Activated naive CD8-positive, alpha-beta T cell treated with anti-CD3 and anti-CD28 coated beads, Interleukin-2, amount 10 ng/mL, durations not matched to agents 7 days and 5 days (primary cell): ENCODE results near the gene CHCHD3. TPM values are rescaled to one million over a fixed set of nuclear protein-coding genes. Genes with fewer than 3 reads are reported as not detected.

ENCODE experiments used
- ATAC-seq: fragments of 150-1000 bp; cut with Tn5 transposase; one replicate; pipeline ENCODE4 v1.10.0; 2021; ENCODE audit warnings: low read depth, moderate library complexity
- POLR2A ChIA-PET: fragments of 350-600 bp; sonication (Branson Sonifier 250); formaldehyde crosslinking; loops from one replicate; lab custom pipeline; 2021; ENCODE audit warnings: antibody characterized with exemption; lab: Charles Lee
- DNase-seq: peaks from one replicate; pipeline ENCODE4 v3.0.0; 2021
- H3K27ac Mint-ChIP-seq: one replicate; pipeline ENCODE4 v1.8.0; 2022; ENCODE audit warnings: mild to moderate bottlenecking, mixed read lengths
- H3K27me3 Mint-ChIP-seq: one replicate; pipeline ENCODE4 v1.8.0; 2022; ENCODE audit warnings: mild to moderate bottlenecking, moderate library complexity, mixed read lengths
- H3K36me3 Mint-ChIP-seq: one replicate; pipeline ENCODE4 v1.8.0; 2021; ENCODE audit warnings: mild to moderate bottlenecking, mixed read lengths
- H3K4me1 Mint-ChIP-seq: one replicate; pipeline ENCODE4 v1.8.0; 2021; ENCODE audit warnings: mixed read lengths
- H3K4me3 Mint-ChIP-seq: one replicate; pipeline ENCODE4 v1.8.0; 2022; ENCODE audit warnings: mild to moderate bottlenecking, moderate library complexity, mixed read lengths
- H3K9me3 Mint-ChIP-seq: one replicate; pipeline ENCODE4 v1.8.0; 2021; ENCODE audit warnings: mixed read lengths
- total RNA-seq, 2 experiments: library from RNA; stranded (reverse); gene quantifications; one replicate each; pipeline ENCODE4 v1.2.3, GENCODE V29; 2021

Gene CHCHD3
- total RNA-seq, 2 experiments from 2014 or later: 40.4 to 44.5 TPM

DNA sequence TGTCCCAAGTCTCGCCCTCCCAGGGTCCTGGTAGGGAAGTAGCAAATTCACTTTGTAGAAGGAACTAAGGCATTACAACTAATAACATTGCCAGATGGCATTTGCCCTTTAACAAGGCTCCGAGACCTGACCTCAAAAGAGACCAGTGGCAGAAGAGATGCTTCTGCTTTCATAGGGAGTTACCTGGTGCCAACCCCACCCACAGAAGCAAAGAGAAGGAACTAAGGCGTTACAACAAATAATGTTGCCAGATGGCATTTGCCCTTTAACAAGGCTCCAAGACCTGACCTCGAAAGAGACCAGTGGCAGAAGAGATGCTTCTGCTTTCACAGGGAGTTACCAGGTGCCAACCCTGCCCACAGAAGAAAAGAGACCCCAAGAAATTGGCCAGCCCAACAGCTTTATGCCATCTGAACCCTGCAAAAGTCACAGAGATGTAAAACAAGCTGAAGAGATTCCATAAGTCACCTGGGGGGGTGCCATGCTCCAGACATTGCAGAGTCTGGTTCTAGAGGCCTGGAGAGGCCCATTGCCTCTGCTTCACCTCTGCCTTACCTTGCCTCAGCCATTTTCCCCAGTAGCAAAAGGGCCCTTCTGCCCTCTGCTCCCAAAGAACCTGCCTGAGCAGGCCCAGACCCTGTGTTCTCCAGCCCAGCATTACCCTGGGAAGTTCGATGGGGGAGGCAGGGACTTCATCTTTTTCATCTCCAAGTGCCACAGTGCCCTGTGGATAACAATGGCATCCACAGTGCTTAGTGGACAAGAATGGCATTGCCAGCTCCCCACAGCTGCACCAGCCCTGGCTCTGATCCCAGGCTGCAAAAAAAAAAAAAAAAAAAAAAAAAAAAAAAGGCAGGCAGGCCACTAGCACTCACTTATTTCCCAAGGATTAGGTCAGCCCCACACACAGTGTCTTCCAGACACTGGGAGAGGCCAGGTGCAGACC is 326.1 kb downstream of the CHCHD3 start:
- H3K4me1 Mint-ChIP-seq: peaks cover 4% of the 10 kb centered on the region
- no peak overlapping the region for H3K4me3 Mint-ChIP-seq
- POLR2A ChIA-PET: no interaction called here
- no peaks in the 10 kb centered on the region for H3K36me3 Mint-ChIP-seq
- DNase-seq (no peak), ATAC-seq (no peak)
- H3K27ac Mint-ChIP-seq: no peak overlapping the region
- peaks cover 4% of the 10 kb centered on the region for H3K9me3 Mint-ChIP-seq
- H3K27me3 Mint-ChIP-seq: peaks cover 2% of the 10 kb centered on the region

DNA sequence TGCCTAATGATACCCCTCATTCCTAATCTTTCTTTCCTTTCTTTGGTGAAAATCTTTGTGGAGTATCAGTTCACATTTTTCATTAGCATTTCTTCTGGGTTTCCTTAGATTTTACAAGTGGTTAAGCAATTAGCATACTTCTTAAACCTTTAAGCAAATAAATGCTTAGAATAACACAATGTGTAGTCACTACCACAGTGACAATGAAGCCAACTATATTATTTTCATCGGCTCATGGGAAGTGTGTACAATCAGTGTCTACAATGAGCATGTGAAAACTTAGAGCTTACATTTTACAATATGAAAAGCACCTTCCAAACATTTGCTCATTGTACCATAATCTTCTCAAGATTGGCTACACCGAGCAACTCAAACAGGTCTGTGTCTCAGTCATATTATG is 329.5 kb downstream of the CHCHD3 start:
- Mint-ChIP-seq H3K27ac (no peak overlapping the region), H3K4me3 (no peak overlapping the region)
- POLR2A ChIA-PET: no interaction called here

DNA sequence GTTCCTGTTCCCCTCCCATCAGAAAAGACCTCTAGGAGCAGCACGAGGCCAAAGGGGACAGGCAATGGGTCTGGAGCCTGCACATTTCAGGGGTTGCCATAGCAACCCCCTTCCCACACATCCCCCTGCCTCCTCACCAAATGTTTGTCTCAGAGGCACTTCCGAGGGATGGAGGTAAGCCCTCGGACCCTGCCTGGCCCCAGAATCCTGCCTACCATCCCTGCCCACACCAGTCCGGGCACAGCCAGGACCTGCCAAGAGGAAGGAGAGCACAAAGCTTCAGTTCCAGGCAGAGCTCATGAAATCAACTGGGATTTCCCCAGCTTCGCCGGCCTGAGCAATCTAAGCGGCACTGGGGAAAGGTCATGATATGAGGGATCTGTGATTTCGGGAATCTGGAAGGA is 330.6 kb downstream of the CHCHD3 start:
- POLR2A ChIA-PET: no interaction called here
- no peaks in the 10 kb centered on the region for H3K9me3 Mint-ChIP-seq

More for the DNA sequence above, 329.5 kb downstream of the CHCHD3 start:
- Mint-ChIP-seq H3K27me3 (no peaks in the 10 kb centered on the region), H3K4me1 (peaks cover 7% of the 10 kb centered on the region), H3K9me3 (peaks cover 4% of the 10 kb centered on the region), H3K36me3 (no peaks in the 10 kb centered on the region)
- no peak for DNase-seq
- ATAC-seq: no peak

DNA sequence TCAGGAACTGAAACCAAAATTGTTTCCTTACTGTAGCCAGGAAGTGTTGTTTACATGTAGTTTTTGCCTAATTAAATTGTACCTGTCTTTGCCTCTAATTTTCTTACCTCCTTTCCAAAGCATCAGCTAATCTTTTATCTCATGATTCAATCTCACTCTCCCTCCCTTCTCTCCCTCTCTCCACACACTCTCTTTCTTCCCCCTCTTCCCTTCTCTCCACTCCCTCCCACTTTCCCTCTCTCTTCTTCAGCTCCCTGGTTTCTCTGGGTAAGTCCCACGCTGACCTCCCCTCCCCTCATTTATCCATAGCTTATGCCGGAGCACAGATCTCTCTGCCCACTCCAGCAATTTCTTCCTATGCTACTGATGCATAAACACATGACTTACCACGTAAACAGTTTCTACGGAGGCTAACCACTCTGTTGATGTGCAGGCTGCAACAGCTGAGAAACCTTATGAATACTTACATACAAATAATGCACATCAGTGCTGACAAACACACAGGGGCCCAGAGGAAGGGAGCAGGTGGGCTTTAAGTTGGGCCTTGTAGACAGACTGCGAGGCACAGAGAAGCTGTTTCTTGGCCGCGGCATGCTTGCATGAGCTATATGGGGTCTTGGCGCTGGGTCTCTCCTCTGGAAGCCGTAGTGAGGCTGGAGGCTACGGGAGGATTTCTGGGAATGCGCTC is 331.2 kb downstream of the CHCHD3 start:
- peaks cover 3% of the 10 kb centered on the region for H3K4me1 Mint-ChIP-seq
- no peak overlapping the region for H3K27ac Mint-ChIP-seq
- POLR2A ChIA-PET: no interaction called here
- peaks cover 1% of the 10 kb centered on the region for H3K9me3 Mint-ChIP-seq
- no peaks in the 10 kb centered on the region for H3K27me3 Mint-ChIP-seq
- peak overlapping the region; percentile 5 for H3K4me3 Mint-ChIP-seq
- DNase-seq (no peak), ATAC-seq (no peak)
- H3K36me3 Mint-ChIP-seq: no peaks in the 10 kb centered on the region

More for the DNA sequence above, 330.6 kb downstream of the CHCHD3 start:
- DNase-seq: no peak
- H3K36me3 Mint-ChIP-seq: no peaks in the 10 kb centered on the region
- no peaks in the 10 kb centered on the region for H3K27me3 Mint-ChIP-seq
- no peak overlapping the region for H3K27ac Mint-ChIP-seq
- ATAC-seq: no peak
- H3K4me1 Mint-ChIP-seq: peaks cover 3% of the 10 kb centered on the region
- no peak overlapping the region for H3K4me3 Mint-ChIP-seq

DNA sequence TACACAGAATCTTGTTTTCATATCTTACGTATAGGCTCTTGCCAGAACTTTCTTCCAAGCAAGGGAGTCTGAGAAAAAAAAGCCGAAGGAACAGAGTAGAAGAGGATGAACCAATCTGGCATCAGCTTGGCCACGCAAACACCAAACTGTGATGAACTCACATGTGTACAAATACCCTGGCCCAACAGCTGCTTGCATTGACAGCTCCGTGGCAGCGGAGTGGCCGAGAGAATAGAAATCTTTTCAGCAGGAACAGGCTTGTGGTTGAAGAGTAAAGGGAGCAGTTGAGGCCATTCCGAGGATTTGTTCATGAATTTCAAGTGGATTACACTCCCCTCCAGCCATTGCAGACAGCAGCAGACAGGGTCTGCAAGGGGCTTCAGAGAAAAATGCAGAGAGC is 331.8 kb downstream of the CHCHD3 start:
- Mint-ChIP-seq H3K27ac (no peak overlapping the region), H3K27me3 (no peaks in the 10 kb centered on the region), H3K9me3 (peaks cover 1% of the 10 kb centered on the region), H3K36me3 (no peaks in the 10 kb centered on the region), H3K4me1 (peaks cover 3% of the 10 kb centered on the region), H3K4me3 (peak overlapping the region; percentile 5)
- ATAC-seq (no peak), DNase-seq (no peak)
- POLR2A ChIA-PET: no interaction called here

DNA sequence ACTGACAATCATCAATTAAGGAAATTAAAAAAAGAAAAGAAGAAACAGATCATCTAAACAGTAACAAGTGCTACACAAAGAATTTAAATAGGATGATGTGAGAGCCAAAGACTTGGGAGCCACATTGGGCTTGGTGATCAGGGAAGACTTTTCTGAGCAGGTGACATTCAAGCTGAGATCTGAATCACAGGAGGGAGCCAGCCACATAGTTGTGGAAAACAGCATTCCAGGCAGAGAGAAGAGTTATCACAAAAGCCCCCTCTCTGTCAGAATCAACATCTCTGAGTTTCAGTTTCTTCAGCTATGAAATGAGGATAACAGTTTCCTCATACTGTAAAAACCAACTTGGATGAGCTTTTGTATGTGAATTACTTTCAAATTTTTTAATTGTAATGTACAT is 336.4 kb downstream of the CHCHD3 start:
- no peak overlapping the region for H3K27ac Mint-ChIP-seq
- no peaks in the 10 kb centered on the region for H3K36me3 Mint-ChIP-seq
- no peak for ATAC-seq
- H3K4me1 Mint-ChIP-seq: peaks cover under 1% of the 10 kb centered on the region
- peaks cover 2% of the 10 kb centered on the region for H3K27me3 Mint-ChIP-seq
- H3K9me3 Mint-ChIP-seq: peaks cover 10% of the 10 kb centered on the region
- POLR2A ChIA-PET: no interaction called here
- DNase-seq: no peak
- H3K4me3 Mint-ChIP-seq: no peak overlapping the region

DNA sequence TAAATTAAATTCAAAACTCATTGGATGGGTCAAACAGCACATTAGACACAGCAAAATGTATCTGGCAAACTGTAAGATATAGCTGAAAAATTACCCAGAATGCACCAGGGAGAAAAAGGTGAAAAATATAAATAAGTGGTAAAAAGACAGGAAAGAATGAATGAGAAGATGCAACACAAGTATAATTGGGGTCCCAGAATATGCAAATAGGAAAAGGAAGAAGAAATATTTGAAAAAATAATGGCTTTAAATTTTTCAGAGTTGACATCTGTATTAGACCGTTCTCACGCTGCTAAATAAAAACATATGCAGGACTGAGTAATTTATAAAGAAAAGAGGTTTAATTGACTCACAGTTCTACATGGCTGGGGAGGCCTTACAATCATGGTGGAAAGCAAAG is 337.9 kb downstream of the CHCHD3 start:
- ATAC-seq: no peak
- H3K9me3 Mint-ChIP-seq: peaks cover 10% of the 10 kb centered on the region
- no peak overlapping the region for H3K4me3 Mint-ChIP-seq
- H3K27me3 Mint-ChIP-seq: peaks cover 2% of the 10 kb centered on the region
- no peak for DNase-seq
- H3K4me1 Mint-ChIP-seq: no peaks in the 10 kb centered on the region
- H3K36me3 Mint-ChIP-seq: no peaks in the 10 kb centered on the region
- POLR2A ChIA-PET: no interaction called here
- H3K27ac Mint-ChIP-seq: no peak overlapping the region

DNA sequence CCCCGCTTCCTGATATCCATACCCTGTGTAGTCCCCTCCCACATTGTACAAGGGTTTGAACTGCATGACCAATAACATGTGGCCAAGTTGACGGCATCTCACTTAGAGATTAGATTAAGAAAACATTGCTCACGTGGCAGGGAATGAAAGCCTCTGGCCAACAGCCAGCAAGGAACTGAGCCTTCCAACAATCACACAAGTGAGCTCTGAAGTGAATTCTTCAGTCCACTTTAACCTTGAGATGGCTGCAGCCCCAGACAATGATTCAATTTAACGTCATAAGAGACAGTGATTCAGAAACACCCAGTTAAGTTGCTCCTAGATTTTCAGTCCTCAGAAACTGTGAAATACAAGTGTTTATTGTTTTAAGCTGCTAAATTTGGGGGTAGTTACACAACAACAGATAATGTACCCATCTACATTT is 339.7 kb downstream of the CHCHD3 start:
- no peak for DNase-seq
- Mint-ChIP-seq H3K4me3 (no peak overlapping the region), H3K36me3 (no peaks in the 10 kb centered on the region), H3K27ac (no peak overlapping the region), H3K4me1 (no peaks in the 10 kb centered on the region), H3K27me3 (peaks cover 2% of the 10 kb centered on the region), H3K9me3 (peaks cover 10% of the 10 kb centered on the region)
- ATAC-seq: no peak
- POLR2A ChIA-PET: no interaction called here

DNA sequence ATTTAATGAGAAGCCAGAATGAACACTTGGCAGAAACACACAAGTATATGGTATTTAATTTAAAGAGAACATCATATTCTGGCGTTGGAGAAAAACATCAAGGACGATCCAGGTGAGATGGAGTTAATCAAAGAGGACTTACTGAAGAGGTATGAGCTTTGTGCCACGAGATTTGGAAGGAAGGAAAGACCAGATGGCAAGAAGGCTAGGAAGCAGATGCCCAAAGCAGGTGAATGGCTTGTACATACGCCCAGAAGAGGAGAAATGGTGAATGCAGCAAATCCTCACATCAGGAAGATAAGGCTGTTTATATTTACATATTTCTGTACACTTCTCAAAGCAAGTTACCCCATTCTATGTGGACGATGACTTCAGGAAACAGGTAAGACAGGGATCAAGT is 341.7 kb downstream of the CHCHD3 start:
- Mint-ChIP-seq H3K36me3 (no peaks in the 10 kb centered on the region), H3K27ac (no peak overlapping the region)

DNA sequence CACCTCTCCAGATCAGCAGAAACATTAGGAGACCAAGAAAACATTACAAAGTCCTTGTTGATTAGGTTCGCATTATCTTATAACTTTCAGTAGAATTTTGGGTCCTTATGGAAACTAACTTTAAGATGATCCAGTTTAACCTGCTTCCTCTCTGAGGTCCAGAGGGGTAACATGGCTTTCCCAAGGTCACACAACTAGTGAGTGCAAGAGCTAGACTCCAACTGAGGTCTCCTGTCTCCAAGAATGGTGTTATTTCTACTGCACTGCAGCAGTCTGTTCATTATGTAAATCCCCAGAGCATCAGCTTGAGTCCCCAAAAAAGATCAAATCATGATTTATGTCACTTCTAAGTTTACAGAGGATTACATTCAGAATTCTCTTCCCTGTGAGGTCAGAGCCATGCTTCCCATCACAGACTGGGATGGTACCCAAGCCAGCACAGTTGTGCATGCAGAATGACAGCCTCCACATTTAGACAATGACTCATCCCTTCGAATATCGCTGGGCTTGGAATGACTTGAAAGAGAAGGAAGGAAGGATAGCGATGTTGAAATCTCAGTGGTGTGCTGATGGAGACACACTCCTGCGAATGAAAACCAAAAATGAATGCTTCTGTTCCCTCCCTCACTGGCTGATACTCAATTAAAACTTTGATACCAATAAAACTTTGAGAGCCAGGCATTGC is 342.5 kb downstream of the CHCHD3 start:
- H3K36me3 Mint-ChIP-seq: no peaks in the 10 kb centered on the region
- H3K9me3 Mint-ChIP-seq: peaks cover 8% of the 10 kb centered on the region
- no peak overlapping the region for H3K4me3 Mint-ChIP-seq
- no peaks in the 10 kb centered on the region for H3K27me3 Mint-ChIP-seq
- DNase-seq: no peak
- H3K4me1 Mint-ChIP-seq: no peaks in the 10 kb centered on the region
- POLR2A ChIA-PET: no interaction called here
- no peak for ATAC-seq
- no peak overlapping the region for H3K27ac Mint-ChIP-seq

More for the DNA sequence above, 341.7 kb downstream of the CHCHD3 start:
- peaks cover 9% of the 10 kb centered on the region for H3K9me3 Mint-ChIP-seq
- peaks cover 2% of the 10 kb centered on the region for H3K27me3 Mint-ChIP-seq
- no peaks in the 10 kb centered on the region for H3K4me1 Mint-ChIP-seq
- no peak overlapping the region for H3K4me3 Mint-ChIP-seq
- DNase-seq: no peak
- ATAC-seq: no peak
- POLR2A ChIA-PET: no interaction called here

DNA sequence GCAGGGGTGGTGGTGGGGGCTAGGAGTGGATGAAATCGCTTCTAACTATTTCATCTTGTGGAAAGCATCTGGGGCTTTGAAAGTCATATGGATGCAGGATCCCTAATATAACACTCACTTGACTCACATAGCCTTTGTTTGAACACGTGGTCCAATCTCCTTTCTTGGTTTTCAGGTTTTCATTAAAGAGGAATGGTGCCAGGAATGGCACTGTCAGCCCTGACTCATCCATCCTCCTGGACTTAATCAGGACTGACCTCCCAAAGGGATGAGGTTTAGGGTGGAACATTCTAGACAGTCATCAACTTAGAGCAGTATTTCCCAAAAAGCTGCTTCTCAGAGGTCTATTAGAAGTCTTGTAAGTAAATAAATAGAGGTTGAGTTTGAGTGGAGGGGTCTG is 343.6 kb downstream of the CHCHD3 start:
- Mint-ChIP-seq H3K27me3 (peaks cover 7% of the 10 kb centered on the region), H3K4me1 (no peaks in the 10 kb centered on the region), H3K9me3 (peaks cover 5% of the 10 kb centered on the region), H3K4me3 (no peak overlapping the region), H3K36me3 (no peaks in the 10 kb centered on the region), H3K27ac (no peak overlapping the region)
- no peak for DNase-seq
- POLR2A ChIA-PET: no interaction called here
- ATAC-seq: no peak

DNA sequence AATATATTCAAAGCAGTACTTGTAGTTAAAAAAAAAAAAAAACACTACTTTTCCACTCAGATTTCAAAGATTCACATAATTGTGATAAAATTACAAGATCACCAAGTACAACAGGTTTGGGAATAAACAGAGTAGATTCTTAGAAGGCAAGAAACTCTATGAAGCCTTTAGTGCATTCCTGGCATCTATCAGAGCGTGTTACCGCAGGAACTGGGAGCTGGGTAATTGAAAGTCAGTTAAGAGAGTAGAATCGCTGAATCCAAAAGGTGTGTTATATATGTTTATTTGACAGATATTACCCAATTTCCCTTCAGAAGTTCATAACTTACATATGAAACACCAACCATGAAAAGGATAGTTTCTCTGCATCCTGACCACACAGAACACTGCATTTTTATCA is 346.4 kb downstream of the CHCHD3 start:
- POLR2A ChIA-PET: no interaction called here
- Mint-ChIP-seq H3K27me3 (peaks cover 7% of the 10 kb centered on the region), H3K36me3 (no peaks in the 10 kb centered on the region), H3K9me3 (no peaks in the 10 kb centered on the region), H3K27ac (no peak overlapping the region), H3K4me1 (no peaks in the 10 kb centered on the region), H3K4me3 (no peak overlapping the region)
- no peak for DNase-seq
- no peak for ATAC-seq
